M059J (cell line): ENCODE results near the gene SP100. TPM values are rescaled to one million over a fixed set of nuclear protein-coding genes. Genes with fewer than 3 reads are reported as not detected.
A peak's percentile ranks its signal among the peaks of the same experiment; 100 is the strongest.

Source experiments
- DNase-seq: peaks from one replicate; pipeline ENCODE4 v3.0.0-alpha.2; 2012; ENCODE audit warnings: low read depth
- total RNA-seq: library from RNA; depleted of rRNA; stranded (reverse); fragments of >200 nt; shearing (Covaris generic); gene quantifications from 2 replicates; pipeline ENCODE4 v1.2.3, GENCODE V29; 2014

The SP100 gene
- total RNA-seq, 1 experiment from 2014 or later: 239 TPM

DNA sequence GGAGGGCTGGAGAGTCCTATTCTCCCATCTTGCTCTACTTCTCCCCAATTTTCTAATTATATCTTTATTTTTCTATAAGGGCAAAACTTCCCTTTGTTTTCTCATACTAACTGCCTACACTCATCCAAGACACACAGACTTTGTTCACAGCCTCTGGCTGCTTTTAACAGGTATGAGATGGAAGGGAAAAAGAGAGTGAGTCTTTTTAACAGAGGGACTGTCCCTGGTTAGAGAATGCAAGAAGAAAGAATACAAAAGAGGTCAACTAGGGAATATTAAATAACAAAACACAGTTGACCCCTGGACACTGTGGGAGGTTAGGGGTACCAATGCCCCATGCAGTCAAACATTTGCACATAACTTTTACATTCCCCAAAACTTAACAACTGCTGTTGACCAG is 41.8 kb downstream of the SP100 start:
- DNase-seq: no peak

DNA sequence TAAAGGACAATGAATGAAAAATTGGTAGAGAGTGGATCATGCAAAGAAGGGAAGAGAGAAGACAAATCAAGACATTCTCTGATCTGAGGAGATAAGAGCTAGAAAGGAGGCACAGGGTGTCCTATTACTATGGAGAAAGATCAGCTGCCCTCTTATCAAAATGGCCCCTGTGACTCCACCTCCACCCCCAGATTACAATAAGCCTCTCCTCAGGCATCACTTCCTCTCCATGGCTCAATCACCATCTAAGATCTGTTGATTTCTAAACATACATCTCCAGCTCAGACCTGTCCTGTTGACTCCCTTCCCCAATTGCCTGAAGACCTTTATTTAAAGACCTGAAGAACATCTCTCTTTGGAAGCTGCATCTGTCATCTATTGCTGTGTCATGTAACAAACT is 43.2 kb downstream of the SP100 start:
- DNase-seq: no peak

DNA sequence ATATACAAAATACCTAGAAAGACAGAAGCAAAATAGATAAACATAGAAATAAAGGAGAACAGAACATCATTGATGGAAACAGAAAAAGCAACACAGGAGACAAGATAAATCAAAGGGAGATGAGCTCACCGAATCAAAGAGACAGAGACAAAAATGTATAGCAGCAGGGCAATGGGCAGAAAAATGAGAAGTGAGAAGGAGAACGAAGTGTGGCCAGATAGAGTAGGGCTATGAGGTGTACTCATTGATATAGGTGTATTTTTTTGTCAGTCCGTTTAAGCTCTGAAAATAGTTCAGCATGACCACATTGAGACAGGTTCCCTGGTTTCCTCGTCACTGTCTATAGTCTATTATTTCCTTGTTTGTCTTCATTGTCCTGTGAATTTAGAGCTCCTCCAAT is 55.1 kb downstream of the SP100 start:
- no peak for DNase-seq

DNA sequence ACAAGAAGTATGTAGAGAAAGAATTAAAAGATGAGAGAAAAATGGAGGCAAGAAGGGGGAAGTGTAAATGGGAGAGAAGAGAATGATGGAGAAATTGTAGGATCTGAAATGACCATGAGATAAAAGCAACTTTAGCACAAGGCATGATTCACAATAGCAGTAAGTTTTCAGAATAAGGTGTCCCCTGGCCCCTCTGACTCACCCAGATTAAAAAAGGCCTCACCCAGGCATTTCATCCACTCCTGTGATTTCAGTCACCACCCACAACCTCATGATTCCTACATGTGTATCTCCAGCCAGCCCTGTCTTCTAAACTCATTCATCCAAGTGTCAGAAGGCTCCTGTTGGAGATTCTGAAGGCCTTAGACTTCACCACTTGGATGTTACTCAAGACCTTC is 56.6 kb downstream of the SP100 start:
- peak; percentile 75 for DNase-seq

DNA sequence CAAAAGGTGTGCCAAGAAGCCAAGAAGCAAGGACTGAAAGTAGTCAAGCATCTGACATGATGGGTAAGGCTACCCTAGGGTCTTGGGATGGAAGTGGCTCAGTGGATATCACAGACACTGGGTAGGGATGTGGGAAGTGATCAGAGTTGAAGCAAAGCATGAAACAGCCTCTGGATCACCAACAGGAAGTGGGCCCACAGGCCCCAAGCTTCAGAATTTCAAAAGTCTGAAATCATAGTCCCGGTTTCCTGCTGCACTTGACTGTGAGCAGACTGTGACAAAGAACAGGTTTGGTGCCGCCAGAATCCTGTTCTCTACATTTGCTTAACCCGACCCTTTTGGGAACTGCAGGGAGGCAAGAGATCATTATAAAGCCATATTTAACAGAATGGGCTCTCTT is 57.4 kb downstream of the SP100 start:
- DNase-seq: no peak

DNA sequence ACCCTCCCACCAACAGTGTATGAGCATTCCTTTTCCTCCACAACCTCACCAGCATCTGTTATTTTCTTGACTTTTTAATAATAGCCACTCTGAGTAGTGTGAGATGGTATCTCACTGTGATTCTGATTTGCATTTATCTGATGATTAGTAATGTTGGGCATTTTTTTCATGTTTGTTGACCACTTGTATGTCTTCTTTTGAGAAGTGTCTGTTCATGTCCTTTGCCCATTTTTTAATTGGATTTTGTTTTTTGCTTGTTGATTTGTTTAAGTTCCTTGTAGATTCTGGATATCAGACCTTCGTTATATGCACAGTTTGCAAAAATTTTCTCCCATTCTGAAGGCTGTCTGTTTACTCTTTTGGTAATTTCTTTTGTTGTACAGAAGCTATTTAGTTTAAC is 59.1 kb downstream of the SP100 start:
- DNase-seq: no peak

DNA sequence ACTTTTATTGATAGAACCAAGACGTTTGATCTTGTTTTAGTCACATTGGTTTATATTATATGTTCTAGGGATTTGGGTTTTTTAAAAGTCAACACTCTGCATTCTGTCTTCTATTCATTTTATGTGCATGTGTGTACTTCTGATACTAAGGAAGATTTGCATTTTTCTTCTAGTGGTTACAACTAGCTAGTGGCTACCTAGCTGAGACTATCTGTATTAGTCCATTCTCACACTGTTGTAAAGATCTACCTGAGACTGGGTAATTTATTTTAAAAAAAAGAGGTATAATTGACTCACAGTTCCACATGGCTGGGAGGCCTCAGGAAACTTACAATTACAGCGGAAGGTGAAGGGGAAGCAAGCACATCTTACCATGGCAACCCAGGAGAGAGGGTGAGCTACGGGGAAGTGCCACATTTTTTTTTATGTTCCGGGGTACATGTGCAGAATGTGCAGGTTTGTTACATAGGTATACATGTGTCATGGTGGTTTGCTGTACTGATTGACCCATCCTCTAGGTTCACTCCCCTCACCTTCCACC is 69.9 kb downstream of the SP100 start:
- no peak for DNase-seq

DNA sequence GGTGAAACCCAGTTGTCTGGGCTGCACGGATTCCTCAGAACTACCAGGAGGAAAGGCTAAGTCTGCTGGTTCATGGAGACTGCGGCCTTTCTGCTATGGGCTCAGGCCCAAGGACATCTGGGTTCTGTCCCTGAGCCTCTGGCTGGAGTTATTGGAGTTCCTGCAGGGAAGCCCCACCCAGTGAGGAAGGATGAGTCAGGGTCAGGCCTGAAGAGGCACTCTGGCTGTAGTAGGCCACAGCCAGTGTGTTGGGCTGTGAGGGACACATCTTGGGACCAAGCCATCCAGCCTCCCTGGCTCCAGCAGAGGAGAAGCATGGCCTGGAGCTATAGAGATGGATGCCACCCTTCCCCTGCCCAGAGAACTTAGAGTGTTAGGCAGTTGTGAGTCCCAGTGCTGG is 75.2 kb downstream of the SP100 start:
- peak; percentile 65 for DNase-seq

DNA sequence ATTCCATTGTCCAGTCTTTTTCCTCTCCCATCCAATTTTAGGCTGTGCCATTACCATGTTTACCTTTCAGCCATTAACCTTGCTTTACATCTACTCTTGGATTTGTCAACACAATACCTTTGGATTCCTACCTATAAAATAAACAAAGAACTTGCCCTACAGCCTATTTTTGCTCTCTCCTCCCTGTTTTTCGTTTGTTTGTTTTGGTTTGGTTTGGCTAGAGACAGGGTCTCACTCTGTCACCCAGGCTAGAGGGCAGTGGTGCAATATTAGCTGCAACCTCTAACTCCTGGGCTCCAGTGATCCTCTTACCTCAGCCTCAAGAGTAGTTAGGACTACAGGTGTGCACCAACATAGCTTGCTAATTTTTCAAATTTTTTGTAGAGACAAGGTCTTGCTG is 76.1 kb downstream of the SP100 start:
- DNase-seq: no peak

DNA sequence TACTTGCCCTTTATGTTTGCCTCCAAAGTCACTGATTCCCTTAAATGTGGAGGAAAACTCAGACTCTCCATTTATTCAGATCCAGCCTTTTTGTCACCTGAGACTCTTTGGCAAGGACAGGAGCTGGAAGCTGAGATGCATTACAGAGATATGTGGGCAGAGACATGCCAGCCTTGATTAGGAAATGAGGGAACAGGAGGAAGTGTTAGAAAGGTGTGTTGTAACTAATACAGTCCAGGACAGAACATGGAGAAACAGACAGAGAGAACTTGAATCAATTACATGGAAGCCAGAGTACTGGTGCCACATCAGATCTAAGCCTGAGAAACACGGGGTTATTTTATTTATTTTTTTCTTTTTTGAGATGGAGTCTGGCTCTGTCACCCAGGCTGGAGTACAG is 79.0 kb downstream of the SP100 start:
- no peak for DNase-seq

DNA sequence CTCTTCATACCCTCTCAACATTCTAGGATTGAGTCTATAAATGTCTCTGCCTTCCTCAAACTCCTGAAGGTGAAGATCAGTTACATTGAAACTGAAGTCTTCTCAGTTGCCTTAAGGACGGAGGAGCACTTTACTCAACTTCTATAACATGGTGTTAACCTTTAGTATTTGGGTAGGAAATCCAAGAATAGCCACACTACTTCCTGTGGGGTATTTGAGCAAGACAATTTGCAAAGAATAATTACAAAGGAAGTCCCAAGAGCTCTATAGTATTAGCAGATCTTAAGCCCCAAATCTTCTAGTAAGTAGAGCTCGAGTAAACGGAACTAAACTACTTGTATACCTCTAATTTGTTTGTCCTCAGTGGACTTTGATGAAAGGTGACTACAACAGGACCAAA is 80.9 kb downstream of the SP100 start:
- DNase-seq: no peak

DNA sequence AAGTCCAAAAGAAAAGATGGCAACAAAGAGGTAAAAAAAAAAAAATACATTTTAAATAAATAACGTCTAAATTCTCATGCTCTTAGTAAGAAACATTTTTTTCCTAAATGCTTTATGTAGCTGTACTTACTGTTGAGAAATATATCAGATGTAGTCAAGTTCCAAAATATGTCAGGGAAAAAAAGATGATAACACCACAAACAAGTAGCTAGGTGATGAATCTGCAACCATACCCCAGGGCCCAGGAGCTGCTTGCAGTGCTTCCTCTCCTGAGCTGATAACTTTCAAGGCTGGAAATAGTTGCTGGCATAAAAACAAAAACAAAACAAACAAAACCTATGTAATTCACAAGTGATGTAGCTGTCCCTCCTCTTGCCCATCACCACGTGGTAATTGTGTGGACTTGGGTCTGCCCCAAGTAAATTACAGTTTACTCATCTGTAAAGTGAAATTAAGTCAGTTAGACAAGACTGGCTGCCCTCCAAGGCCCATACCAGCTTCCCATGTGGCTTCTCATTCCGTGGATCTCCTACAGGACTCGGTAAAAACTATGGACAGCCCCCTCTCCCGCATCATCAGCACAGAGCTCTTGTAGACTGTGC is 82.6 kb downstream of the SP100 start:
- DNase-seq: no peak

DNA sequence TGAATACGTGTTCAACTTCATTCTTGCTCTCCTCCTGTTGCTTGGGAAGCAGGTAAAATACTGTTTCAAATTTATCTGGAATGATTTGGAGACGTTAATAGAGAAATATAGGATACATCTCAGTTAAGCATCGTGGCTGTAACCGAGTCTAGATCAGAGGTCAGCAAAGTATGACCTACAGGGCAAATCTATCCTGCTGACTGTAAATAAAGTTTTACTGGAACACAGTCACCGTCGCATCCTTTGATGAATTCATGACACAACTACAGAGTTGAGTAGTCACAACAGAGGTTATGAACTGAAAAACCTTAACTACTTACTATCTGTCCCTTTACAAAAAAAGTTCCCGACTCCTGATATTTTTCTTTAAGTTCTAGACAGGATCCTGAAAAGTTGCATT is 86.6 kb downstream of the SP100 start:
- no peak for DNase-seq

DNA sequence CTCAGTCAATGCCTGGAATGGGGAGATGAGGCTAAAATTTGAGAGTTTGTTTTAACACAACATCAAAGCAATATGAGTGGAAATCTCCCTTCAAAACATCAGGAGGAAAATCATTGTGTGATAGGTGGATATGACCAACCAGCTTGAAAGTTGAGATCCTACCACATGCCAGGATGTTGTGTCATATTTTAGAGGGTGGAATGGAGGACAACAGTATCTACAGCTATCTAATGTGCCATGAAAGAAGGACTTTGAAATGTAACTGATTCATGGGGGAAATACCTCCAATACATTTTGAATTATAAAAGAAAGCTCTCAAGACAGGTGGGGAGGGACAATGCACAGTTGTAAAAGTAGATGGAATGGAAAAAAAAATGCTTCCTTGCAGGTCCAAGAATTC is 87.8 kb downstream of the SP100 start:
- no peak for DNase-seq

DNA sequence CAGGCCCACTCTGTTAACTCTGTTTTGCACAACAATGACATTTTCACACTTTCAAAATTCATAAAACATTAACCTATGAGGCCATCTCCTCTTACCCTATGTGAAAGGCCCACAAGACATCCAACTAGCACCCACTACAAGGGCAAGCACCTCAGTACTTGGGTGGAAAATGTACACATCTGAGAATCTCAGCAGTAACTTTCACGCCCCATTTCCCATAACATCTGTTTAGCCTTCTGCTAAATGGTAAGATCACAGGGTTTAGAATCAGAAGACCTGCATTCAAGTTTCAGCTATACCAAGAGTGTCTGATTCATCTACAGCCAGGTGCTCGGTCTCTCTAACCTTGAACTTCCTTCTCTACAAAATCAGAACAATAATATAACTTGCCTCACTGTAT is 89.2 kb downstream of the SP100 start:
- no peak for DNase-seq

DNA sequence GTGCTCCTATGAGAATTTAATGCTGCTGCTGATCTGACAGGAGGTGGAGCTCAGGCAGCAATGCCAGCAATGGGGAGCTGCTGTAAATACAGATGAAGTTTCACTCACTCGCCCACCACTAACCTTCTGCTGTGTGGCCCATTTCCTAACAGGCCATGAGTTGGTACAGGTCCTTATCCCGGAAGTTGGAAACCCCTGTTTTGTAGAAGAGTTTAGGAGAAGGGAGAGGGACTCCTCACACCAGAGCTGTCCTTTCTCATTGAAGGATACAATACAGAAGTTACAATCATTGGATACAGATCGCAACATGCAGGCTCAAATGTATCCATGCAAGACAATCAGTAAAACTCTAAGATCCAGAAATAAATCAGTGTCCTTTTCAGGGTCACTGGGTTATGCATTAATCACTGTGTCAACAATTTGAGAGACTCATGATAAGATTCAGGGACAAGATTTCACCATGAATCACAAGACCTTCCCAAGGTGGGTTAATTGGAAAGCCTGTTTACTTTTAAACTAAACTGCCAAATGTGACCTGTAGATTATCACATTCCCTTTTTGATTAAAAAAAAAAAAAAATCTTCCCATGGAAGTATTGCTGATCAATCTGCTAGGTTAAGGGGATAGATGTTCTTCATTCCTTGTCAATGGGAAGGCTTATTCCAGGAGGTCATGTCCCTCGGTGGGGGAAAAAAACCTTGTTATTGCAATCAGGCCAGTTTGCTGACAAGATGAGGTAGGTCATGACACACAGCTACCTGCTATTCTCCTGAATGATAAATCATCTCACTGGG is 97.2 kb downstream of the SP100 start:
- peak; percentile 67 for DNase-seq

DNA sequence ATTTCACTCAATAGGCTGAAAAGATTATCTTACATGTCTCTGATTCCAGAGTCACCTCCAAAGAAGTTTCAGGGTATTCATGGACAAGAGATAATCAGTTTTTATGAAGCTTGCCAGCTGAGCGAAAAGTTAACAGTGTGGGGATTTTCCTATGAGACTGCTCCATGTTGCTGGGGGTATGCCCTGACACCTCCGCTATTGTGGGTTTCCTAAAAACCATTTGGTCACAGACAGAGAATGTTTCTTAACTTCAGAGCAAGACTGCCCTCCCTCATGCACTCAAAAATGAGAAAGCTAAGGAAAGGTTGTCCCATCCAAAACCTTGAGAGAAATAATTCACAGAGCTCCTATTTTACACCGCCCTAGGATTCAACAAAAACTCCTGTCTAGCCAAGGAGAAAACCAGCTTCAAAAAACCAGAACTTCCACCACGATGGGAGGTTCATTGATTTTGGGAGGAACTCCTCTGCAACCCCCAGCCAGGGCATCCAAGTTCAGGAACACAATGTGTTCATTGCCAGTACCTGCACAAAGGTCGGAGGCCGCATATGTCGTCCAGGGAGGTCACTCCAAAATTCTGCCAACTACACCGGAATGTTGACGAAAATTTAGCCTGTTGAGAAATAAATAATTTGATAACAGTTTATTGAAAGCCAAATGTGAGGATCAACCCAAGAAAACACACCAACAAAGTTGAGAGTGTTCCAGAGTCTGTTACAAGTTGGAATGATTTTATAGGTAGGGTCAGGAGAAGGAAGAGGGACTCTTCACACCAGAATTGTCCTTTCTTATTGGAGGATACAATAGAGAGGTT is 104.3 kb downstream of the SP100 start:
- no peak for DNase-seq

DNA sequence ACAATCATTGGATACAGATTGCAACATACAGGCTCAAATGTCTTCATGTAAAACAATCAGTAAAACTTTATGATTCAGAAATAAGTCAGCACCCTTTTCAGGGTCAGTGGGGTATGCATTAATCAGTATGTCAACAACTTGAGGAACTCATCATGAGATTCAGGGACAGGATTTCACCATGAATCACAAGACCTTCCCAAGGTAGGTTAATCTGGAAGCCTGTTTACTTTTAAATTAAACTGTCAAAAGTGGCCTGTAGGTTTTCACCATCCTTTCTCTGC is 104.8 kb downstream of the SP100 start:
- DNase-seq: peak; percentile 77

DNA sequence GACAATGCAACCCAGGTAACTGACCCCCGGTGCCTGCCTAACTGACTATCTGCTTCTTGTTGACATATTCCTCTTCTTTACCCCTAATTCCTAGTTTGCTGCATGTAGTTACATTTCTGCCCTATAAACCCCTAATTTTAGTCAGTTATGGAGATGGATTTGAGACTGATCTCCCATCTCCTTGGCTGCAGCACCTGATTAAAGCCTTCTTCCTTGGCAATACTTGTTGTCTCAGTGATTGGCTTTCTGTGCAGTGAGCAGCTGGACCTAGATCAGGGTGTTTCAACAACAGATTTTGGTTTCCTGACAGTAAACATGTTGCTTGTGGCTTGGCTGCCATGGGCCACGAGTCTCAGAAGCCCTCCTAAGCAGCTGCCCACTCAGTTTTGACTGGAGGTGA is 105.4 kb downstream of the SP100 start:
- no peak for DNase-seq

DNA sequence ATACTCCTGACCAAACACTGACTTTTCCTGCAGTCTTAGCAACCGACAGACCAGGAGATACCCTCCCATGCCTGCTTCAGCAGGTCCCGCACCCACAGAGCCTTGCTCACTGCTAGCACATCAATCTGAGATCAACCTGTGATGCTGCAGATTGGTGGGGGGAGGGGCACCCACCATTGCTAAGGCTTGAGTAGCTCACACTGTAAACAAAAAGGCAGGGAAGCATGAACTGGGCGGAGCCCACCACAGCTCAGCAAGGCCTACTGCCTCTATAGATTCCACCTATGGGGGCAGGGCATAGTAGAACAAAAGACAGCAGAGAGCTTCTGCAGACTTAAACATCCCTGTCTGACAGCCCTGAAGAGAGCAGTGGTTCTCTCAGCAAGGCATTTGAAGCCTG is 109.7 kb downstream of the SP100 start:
- DNase-seq: no peak

DNA sequence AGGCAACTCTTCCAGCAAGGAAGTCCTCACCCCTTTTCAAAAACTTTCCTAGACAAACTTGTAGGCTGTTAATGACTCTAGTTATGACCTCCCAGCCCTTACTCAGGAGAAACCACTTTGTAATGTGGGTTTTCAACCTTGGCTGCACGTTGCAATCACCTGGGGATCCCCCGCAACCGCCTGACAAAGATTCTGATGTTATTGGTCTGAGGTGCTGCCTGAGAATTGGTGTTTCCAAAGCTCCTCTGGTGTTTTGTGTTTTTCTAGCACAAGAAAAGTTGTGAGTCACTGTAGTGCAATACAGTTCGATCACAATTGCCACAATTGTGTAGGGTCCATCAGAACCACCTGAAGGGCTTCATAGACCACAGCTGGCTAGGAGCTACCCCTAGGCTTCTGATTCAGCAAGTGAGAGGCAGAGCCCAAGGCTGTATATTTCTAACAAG is 121.6 kb downstream of the SP100 start:
- DNase-seq: no peak

DNA sequence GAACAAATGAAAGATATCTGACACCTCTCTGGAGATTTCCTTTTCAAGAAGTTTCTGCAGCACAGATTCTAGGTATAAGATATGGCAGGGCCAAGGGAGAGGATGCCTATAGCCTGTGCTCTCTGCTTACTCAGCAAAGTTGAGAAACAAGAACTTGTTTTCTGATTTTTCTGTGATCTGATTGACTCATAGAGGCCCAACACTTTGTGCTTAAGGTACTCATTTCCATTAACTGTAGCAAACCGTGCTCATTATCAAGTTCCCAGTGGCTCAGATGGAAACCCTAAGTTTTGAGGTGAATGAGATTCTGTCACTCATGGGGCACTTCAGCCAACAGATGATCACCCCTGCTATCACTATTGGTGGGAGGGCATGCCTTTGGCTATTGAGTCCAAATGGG is 124.3 kb downstream of the SP100 start:
- DNase-seq: no peak

DNA sequence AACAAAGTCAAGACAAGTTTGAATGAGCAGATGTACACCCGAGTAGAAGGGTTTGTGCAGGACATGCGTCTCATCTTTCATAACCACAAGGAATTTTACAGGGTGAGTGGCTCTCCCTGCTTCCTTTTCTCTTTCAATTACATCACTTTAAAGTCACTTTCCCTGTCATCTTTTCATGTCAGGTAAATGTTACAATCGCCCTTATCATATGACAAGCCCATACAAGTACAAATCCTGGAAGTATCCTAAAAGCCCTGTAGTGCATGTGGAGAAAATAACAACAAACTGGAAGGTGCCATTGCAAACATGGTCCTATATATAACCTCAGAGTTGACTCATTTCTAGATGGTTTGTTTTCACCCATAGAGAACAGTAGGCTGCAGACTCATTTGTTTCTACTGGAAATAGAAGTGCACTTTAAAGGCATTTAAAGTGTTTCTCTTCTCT is 126.0 kb downstream of the SP100 start:
- DNase-seq: peak; percentile 27
